Brain microvascular endothelial cell (primary cell): ENCODE data around the gene SNTG2.

Experiments used
- DNase-seq: peaks from one replicate; pipeline ENCODE4 v3.0.0-alpha.2; 2020
- H3K27ac ChIP-seq: fragments of 250-450 bp; sonication (Bioruptor Pico); 2 replicates; pipeline ENCODE4 v1.5.1; 2020; ENCODE audit warnings: mild to moderate bottlenecking, moderate library complexity
- H3K27me3 ChIP-seq: fragments of 250-450 bp; sonication (Bioruptor Pico); replicated peaks from 2 replicates; pipeline ENCODE4 v1.5.1; 2020; ENCODE audit warnings: mild to moderate bottlenecking
- H3K36me3 ChIP-seq: fragments of 250-450 bp; sonication (Bioruptor Pico); replicated peaks from 2 replicates; pipeline ENCODE4 v1.5.1; 2020; ENCODE audit warnings: mild to moderate bottlenecking
- H3K4me3 ChIP-seq: 2 replicates; pipeline ENCODE4 v1.5.1; 2011; ENCODE audit warnings: low read depth, mild to moderate bottlenecking, control low read depth, low read length, moderate library complexity
- in situ Hi-C: cut with HindIII; loops from 2 replicates; pipeline ENCODE4 v1.10.0; 2017; ENCODE audit warnings: low sequenced_read_pairs, low pct_ligation_motif_present
- TF ChIP-seq, protein P1 (sequence below): IDR thresholded peaks from 2 replicates; pipeline ENCODE4 v1.5.1; 2011; ENCODE audit warnings: low read depth, mild to moderate bottlenecking, moderate library complexity, low read length, control low read depth, inconsistent platforms; ENCODE audit errors: missing control alignments

Gene SNTG2

DNA sequence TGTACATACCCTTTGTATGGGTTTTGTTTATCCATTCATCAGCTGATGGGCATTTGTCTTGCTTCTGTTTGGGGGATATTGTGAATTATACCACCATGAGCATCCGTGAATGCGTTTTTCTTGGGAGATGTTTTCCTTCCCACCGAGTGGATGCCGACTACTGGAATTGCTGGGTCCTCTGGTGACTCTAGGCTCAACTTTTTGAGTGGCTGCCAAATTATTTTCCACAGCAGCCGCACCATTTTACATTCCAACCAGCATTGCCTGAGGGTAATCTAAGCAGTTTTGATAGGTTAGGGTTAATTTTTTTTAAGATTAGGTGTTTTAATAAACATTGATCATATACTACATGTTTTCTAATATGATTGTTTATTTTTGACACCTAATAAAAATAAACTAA is 220.1 kb downstream of the SNTG2 start:
- no peak for DNase-seq
- Histone ChIP-seq H3K36me3 (no peaks in the 10 kb centered on the region), H3K4me3 (no peak overlapping the region), H3K27ac (no peak overlapping the region), H3K27me3 (no peaks in the 10 kb centered on the region)
- in situ Hi-C loops = no loop called here
- TF ChIP-seq, protein P1, sequence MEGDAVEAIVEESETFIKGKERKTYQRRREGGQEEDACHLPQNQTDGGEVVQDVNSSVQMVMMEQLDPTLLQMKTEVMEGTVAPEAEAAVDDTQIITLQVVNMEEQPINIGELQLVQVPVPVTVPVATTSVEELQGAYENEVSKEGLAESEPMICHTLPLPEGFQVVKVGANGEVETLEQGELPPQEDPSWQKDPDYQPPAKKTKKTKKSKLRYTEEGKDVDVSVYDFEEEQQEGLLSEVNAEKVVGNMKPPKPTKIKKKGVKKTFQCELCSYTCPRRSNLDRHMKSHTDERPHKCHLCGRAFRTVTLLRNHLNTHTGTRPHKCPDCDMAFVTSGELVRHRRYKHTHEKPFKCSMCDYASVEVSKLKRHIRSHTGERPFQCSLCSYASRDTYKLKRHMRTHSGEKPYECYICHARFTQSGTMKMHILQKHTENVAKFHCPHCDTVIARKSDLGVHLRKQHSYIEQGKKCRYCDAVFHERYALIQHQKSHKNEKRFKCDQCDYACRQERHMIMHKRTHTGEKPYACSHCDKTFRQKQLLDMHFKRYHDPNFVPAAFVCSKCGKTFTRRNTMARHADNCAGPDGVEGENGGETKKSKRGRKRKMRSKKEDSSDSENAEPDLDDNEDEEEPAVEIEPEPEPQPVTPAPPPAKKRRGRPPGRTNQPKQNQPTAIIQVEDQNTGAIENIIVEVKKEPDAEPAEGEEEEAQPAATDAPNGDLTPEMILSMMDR = no peak

DNA sequence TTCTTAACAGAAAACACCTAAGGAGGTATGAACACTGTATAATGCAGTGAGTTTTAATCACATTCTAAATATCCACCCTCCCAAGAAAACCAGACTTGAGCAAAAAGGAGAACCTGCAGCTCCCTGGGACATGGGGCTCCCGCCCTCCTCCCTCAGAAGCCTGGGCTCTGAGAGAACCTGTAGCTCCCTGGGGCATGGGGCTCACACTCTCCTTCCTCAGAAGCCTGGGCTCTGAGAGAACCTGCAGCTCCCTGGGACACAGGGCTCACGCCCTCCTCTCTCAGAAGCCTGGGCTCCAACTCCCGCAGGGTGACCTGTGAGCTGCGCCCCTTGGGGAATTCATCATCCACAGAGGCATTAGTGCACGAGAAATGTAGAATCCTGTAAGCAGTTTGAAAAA is 222.9 kb downstream of the SNTG2 start:
- Histone ChIP-seq H3K27me3 (no peaks in the 10 kb centered on the region), H3K4me3 (no peak overlapping the region), H3K27ac (no peak overlapping the region), H3K36me3 (no peaks in the 10 kb centered on the region)
- in situ Hi-C loops = no loop called here
- TF ChIP-seq, protein P1 = no peak
- DNase-seq = no peak

DNA sequence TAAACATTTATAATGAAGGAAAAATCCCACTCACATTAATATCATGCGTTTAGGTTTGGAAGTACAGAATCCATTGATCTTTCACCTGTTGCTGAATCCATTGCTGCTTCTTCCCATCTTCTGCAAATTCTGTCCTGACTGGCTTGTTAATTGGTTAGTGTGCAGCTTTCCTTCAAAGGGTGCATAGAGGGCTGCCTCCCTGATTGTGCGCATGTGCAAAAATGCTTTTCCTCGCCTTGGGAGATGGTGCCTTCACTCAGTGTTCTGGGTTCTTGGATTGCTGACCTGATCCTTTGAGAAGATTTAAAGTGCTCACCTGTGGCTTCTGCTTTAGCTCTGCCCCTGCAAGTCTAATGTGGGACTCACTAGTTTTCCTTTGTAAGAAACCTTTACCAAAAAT is 231.2 kb downstream of the SNTG2 start:
- no peak overlapping the region for H3K27ac ChIP-seq
- TF ChIP-seq, protein P1 = no peak
- H3K27me3 ChIP-seq = no peaks in the 10 kb centered on the region
- no peaks in the 10 kb centered on the region for H3K36me3 ChIP-seq
- in situ Hi-C loops = no loop called here
- no peak overlapping the region for H3K4me3 ChIP-seq
- DNase-seq = no peak

DNA sequence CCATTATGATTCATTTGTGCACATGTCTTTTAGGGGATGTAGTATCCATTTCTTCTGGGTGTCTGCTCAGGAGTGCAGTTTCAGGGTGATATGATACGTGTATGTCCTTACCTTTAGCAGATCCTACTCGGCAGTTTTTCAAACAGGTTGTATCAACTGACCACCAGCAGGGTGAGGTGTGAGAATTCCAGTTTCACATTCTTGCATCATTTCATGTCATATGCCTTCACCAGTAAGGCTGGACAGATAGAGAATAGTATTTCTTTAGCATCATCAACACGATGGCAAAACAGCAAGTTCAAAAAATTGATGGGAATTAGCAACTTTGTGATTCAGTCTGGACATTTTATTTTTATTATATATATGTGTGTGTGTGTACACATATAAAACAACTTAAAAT is 232.7 kb downstream of the SNTG2 start:
- no peak overlapping the region for H3K4me3 ChIP-seq
- no peak overlapping the region for H3K27ac ChIP-seq
- no peak for DNase-seq
- in situ Hi-C loops = no loop called here
- TF ChIP-seq, protein P1 = no peak
- H3K36me3 ChIP-seq = no peaks in the 10 kb centered on the region
- no peaks in the 10 kb centered on the region for H3K27me3 ChIP-seq

- Histone ChIP-seq H3K4me3 (no peak overlapping the region), H3K36me3 (no peaks in the 10 kb centered on the region), H3K27me3 (no peaks in the 10 kb centered on the region), H3K27ac (no peak overlapping the region)
- in situ Hi-C loops = no loop called here
- no peak for DNase-seq
- TF ChIP-seq, protein P1 = no peak
These were observed 235.8 kb downstream of the SNTG2 start for GRCh38 chr2:1186421-1186820.

- Histone ChIP-seq H3K27ac (no peak overlapping the region), H3K27me3 (no peaks in the 10 kb centered on the region), H3K36me3 (no peaks in the 10 kb centered on the region), H3K4me3 (no peak overlapping the region)
- in situ Hi-C loops = no loop called here
- no peak for DNase-seq
- TF ChIP-seq, protein P1 = no peak
These were observed 236.5 kb downstream of the SNTG2 start for GRCh38 chr2:1187189-1187588.
